Measurements from ENCODE around the gene MACROD2.

DNA sequence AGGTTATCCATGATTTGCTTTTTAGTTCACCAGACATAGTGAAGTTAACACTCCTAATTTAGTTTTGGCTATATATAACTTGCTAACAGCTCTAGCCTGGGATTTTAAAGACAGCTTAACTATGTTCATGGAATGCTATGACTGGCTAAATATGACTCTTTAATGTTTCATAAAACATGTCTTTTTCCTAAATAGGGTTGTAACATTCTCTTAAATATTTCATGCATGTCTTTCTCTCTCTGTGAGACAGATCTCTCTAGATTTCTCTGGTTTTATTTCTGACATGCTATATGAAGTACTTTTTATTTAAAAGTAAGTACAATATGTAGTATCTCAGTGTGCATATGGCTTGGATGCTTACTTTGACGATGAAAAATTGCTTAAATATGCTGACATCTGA is 35.7 kb downstream of the MACROD2 start:
- TF ChIP-seq, protein P1, sequence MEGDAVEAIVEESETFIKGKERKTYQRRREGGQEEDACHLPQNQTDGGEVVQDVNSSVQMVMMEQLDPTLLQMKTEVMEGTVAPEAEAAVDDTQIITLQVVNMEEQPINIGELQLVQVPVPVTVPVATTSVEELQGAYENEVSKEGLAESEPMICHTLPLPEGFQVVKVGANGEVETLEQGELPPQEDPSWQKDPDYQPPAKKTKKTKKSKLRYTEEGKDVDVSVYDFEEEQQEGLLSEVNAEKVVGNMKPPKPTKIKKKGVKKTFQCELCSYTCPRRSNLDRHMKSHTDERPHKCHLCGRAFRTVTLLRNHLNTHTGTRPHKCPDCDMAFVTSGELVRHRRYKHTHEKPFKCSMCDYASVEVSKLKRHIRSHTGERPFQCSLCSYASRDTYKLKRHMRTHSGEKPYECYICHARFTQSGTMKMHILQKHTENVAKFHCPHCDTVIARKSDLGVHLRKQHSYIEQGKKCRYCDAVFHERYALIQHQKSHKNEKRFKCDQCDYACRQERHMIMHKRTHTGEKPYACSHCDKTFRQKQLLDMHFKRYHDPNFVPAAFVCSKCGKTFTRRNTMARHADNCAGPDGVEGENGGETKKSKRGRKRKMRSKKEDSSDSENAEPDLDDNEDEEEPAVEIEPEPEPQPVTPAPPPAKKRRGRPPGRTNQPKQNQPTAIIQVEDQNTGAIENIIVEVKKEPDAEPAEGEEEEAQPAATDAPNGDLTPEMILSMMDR (IDR thresholded peaks at IDR 0.05) = no peak
- TF ChIP-seq POLR2A (IDR thresholded peaks at IDR 0.05) = no peak

Data from body of pancreas (tissue), 4 donors.